ENCODE data around the gene LPA. TPM values are rescaled to one million over a fixed set of nuclear protein-coding genes. Genes with fewer than 3 reads are reported as not detected.

The LPA gene
- polyA plus RNA-seq, 2 of the 4 experiments (the other 2 are of a cell fraction) = not detected

DNA sequence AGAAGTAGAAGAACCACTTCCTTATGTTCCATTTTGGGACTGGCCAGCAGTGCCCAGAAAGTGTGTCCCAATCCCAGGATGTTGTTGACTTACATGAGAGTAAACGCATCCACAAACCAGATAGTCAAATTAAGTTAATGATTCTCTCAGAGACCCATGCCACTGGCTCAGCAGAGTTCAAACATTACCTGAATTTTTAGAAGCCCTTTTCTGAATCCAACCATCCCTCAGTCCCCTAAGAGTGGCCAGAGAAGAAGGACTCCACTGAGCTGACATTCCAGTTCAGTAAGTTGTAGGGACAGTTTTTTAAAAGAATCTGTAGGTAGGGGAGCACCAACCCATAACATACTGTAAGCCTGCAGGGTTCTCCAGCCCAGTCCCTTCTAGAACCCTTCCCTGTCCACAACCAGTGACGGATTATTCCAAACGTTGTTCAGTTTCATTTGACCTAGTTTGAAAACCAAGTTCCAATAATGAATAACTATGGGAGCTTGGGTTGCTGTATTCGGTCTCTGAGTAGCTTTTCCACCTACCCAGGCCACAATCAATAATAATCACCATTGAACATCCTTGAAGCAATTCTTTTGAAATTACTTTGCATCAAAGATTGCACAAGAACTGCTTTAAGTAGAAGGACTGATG, 153.0 kb downstream of the LPA start (continued):
- TF ChIP-seq GATA3 (IDR thresholded peaks at IDR 0.05; ENCODE audit: borderline replicate concordance) (no peak), JUN (IDR thresholded peaks at IDR 0.05) (no peak)
- TF ChIP-seq, protein P1, sequence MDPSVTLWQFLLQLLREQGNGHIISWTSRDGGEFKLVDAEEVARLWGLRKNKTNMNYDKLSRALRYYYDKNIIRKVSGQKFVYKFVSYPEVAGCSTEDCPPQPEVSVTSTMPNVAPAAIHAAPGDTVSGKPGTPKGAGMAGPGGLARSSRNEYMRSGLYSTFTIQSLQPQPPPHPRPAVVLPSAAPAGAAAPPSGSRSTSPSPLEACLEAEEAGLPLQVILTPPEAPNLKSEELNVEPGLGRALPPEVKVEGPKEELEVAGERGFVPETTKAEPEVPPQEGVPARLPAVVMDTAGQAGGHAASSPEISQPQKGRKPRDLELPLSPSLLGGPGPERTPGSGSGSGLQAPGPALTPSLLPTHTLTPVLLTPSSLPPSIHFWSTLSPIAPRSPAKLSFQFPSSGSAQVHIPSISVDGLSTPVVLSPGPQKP (IDR thresholded peaks at IDR 0.05; ENCODE audit: low read depth, low read length) = no peak
- TF ChIP-seq, protein P2, sequence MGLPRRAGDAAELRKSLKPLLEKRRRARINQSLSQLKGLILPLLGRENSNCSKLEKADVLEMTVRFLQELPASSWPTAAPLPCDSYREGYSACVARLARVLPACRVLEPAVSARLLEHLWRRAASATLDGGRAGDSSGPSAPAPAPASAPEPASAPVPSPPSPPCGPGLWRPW (IDR thresholded peaks at IDR 0.05) = no peak

DNA sequence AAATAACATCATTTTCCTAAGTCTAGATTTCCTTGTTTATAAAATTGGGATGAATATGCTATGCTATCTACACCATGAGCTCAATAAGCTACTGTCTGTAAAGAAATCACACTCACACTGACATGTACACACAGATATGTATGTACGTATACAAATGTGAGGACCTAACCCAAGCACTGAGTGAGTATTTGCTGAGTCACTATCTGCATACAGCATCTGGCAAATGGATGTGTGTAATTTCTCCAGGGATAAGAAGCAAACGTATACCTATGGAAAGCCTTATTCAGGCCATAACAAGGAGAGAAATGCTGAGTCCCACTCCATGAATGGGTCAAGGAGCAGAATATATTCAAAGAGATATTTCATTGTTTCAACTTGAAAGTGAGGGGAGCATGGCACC, 153.9 kb downstream of the LPA start:
- H3K4me1 ChIP-seq = 0 out of 3 replicates have a peak, but pooled peaks cover 8% of the 10 kb centered on the region
- ATAC-seq (peak in 1 of 2 experiments; percentile 44; a peak in 2 of 6 replicates), FAIRE-seq (no peak), DNase-seq (ENCODE audit: low read depth in 1 of 2, low spot score in 1 of 2) (peak in 1 of 2 experiments; percentile 38)
- no peak overlapping the region for H3K4me3 ChIP-seq
- H3K4me2 ChIP-seq = no peak overlapping the region
- peak overlapping the region; percentile 31 to 71; a peak in 4 of 6 replicates for H3K27ac ChIP-seq
- POLR2A ChIA-PET = no interaction called here
- H3K9me3 ChIP-seq = no peaks in the 10 kb centered on the region
- 31% methylated on average over 2 of the region's 2 CpGs for WGBS (ENCODE audit: missing lambda C conversion rate)
- CTCF ChIA-PET = interaction anchor here (1.3 to 2.1 kb wide), 3 partner anchors 9 to 422 kb away, joined by 3 to 10 read pairs (median 5); no protein-coding TSS in a partner anchor
- TF ChIP-seq MAFK (IDR thresholded peaks at IDR 0.05; ENCODE audit: partially characterized antibody) = peak; percentile 94
- no peak for TF ChIP-seq POLR2A (IDR thresholded peaks at IDR 0.05; ENCODE audit: low read length)
- TF ChIP-seq NFE2L2 (conservative IDR thresholded peaks at IDR 0.05; ENCODE audit: low read length) = peak; percentile 92
- TF ChIP-seq HDAC2 (IDR thresholded peaks at IDR 0.05) = no peak
- TF ChIP-seq MAZ (IDR thresholded peaks at IDR 0.05; ENCODE audit: borderline replicate concordance, low read depth, low read length) = no peak
- TF ChIP-seq FOSB (CRISPR knock-in tag; IDR thresholded peaks at IDR 0.05) = no peak
- TF ChIP-seq ZNF302 (CRISPR knock-in tag; IDR thresholded peaks at IDR 0.05) = no peak
- TF ChIP-seq RNF2 (IDR thresholded peaks at IDR 0.05; ENCODE audit: borderline replicate concordance, low read depth) = no peak
- TF ChIP-seq EP300 (IDR thresholded peaks at IDR 0.05) = no peak
- no peak for TF ChIP-seq CEBPB (IDR thresholded peaks at IDR 0.05)

DNA sequence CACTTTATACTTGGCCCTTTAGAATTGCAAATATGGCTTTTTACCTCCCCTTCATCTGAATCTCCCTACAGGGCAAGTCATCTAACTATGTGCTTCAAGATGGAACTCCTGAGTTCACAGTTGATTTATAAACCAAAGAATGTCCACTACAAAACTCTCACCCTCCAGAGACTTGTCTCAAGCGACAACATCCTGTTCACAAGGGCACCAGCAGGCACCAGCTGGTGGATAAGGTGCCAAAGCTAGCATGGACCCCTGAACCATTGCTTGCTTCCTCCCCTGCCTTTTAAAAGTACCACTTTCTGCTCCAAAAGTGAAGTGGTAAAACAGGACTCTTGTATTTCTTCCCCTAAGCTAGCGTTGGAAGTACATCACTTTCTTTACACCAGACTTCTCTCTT, 154.5 kb downstream of the LPA start:
- Histone ChIP-seq H3K4me1 (0 out of 3 replicates have a peak, but pooled peaks cover 8% of the 10 kb centered on the region), H3K27ac (peak overlapping the region; percentile 0 to 71; a peak in 4 of 6 replicates), H3K9me3 (no peaks in the 10 kb centered on the region), H3K4me2 (no peak overlapping the region), H3K4me3 (no peak overlapping the region)
- 92% methylated on average over 2 of the region's 2 CpGs for WGBS (ENCODE audit: missing lambda C conversion rate)
- POLR2A ChIA-PET = no interaction called here
- no peak for FAIRE-seq
- ATAC-seq = no peak
- no peak for DNase-seq (ENCODE audit: low read depth in 1 of 2, low spot score in 1 of 2)
- TF ChIP-seq JUNB (IDR thresholded peaks at IDR 0.05) (no peak), RARB (CRISPR knock-in tag; IDR thresholded peaks at IDR 0.05) (no peak), ESRRA (IDR thresholded peaks at IDR 0.05; ENCODE audit: borderline replicate concordance, low read length) (no peak), RNF2 (IDR thresholded peaks at IDR 0.05; ENCODE audit: borderline replicate concordance, low read depth) (no peak), RFX5 (IDR thresholded peaks at IDR 0.05) (no peak), HEYL (CRISPR knock-in tag; IDR thresholded peaks at IDR 0.05) (no peak), HOXB5 (CRISPR knock-in tag; IDR thresholded peaks at IDR 0.05) (no peak), HOXA7 (CRISPR knock-in tag; IDR thresholded peaks at IDR 0.05) (no peak), ZSCAN20 (CRISPR knock-in tag; IDR thresholded peaks at IDR 0.05) (no peak), MAFK (IDR thresholded peaks at IDR 0.05; ENCODE audit: partially characterized antibody) (no peak), MAZ (IDR thresholded peaks at IDR 0.05; ENCODE audit: borderline replicate concordance, low read depth, low read length) (no peak), GATA3 (IDR thresholded peaks at IDR 0.05; ENCODE audit: borderline replicate concordance) (no peak)
- TF ChIP-seq, protein P3, sequence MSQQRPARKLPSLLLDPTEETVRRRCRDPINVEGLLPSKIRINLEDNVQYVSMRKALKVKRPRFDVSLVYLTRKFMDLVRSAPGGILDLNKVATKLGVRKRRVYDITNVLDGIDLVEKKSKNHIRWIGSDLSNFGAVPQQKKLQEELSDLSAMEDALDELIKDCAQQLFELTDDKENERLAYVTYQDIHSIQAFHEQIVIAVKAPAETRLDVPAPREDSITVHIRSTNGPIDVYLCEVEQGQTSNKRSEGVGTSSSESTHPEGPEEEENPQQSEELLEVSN (IDR thresholded peaks at IDR 0.05; ENCODE audit: borderline replicate concordance, low read depth) = no peak
- TF ChIP-seq, protein P4, sequence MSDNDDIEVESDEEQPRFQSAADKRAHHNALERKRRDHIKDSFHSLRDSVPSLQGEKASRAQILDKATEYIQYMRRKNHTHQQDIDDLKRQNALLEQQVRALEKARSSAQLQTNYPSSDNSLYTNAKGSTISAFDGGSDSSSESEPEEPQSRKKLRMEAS (IDR thresholded peaks at IDR 0.05) = no peak
- TF ChIP-seq, protein P5, sequence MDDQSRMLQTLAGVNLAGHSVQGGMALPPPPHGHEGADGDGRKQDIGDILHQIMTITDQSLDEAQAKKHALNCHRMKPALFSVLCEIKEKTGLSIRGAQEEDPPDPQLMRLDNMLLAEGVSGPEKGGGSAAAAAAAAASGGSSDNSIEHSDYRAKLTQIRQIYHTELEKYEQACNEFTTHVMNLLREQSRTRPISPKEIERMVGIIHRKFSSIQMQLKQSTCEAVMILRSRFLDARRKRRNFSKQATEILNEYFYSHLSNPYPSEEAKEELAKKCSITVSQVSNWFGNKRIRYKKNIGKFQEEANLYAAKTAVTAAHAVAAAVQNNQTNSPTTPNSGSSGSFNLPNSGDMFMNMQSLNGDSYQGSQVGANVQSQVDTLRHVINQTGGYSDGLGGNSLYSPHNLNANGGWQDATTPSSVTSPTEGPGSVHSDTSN (IDR thresholded peaks at IDR 0.05) = no peak
- TF ChIP-seq, protein P6, sequence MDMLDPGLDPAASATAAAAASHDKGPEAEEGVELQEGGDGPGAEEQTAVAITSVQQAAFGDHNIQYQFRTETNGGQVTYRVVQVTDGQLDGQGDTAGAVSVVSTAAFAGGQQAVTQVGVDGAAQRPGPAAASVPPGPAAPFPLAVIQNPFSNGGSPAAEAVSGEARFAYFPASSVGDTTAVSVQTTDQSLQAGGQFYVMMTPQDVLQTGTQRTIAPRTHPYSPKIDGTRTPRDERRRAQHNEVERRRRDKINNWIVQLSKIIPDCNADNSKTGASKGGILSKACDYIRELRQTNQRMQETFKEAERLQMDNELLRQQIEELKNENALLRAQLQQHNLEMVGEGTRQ (IDR thresholded peaks at IDR 0.05) = no peak
- CTCF ChIA-PET = interaction anchor here (0.8 to 1.4 kb wide), 3 partner anchors 10 to 421 kb away, joined by 3 to 5 read pairs (median 3); no protein-coding TSS in a partner anchor

All from A549 (cell line).